ENCODE results near the gene FA2H. TPM values are rescaled to one million over a fixed set of nuclear protein-coding genes. Genes with fewer than 3 reads are reported as not detected.
"Not testable (repeated sequence)": the region's sequence is repeated elsewhere in the genome, so short reads cannot be mapped to it uniquely, and the experiment has no call there.

The FA2H gene
- total RNA-seq, 1 donor from 2014 or later: 2.5 TPM

- H3K9me3 ChIP-seq: peaks cover 6% of the 10 kb centered on the region
- TF ChIP-seq CTCF (IDR thresholded peaks at IDR 0.05): peak; percentile 18
- no peaks in the 10 kb centered on the region for H3K4me1 ChIP-seq
- no peaks in the 10 kb centered on the region for H3K27me3 ChIP-seq (ENCODE audit: low read depth)
- DNase-seq (no peak), ATAC-seq (no peak)
- H3K4me3 ChIP-seq: no peak overlapping the region
- H3K36me3 ChIP-seq: no peaks in the 10 kb centered on the region
- no peak overlapping the region for H3K27ac ChIP-seq
- intact Hi-C loops (cut with DNase I): no loop called here
These were observed 47.9 kb downstream of the FA2H start for GRCh38 chr16:74726716-74727115.

- H3K4me1 ChIP-seq: no peaks in the 10 kb centered on the region
- H3K4me3 ChIP-seq: no peak overlapping the region
- intact Hi-C loops (cut with DNase I): no loop called here
- H3K9me3 ChIP-seq: peaks cover 6% of the 10 kb centered on the region
- ATAC-seq: no peak
- H3K27me3 ChIP-seq (ENCODE audit: low read depth): no peaks in the 10 kb centered on the region
- H3K27ac ChIP-seq: no peak overlapping the region
- TF ChIP-seq CTCF (IDR thresholded peaks at IDR 0.05): no peak
- no peaks in the 10 kb centered on the region for H3K36me3 ChIP-seq
- no peak for DNase-seq
These were observed 48.8 kb downstream of the FA2H start for GRCh38 chr16:74725651-74726455.

- TF ChIP-seq CTCF (IDR thresholded peaks at IDR 0.05): no peak
- no peak for ATAC-seq
- Histone ChIP-seq H3K36me3 (no peaks in the 10 kb centered on the region), H3K9me3 (peaks cover 6% of the 10 kb centered on the region), H3K4me1 (no peaks in the 10 kb centered on the region), H3K4me3 (no peak overlapping the region), H3K27ac (no peak overlapping the region), H3K27me3 (ENCODE audit: low read depth) (no peaks in the 10 kb centered on the region)
- no peak for DNase-seq
- intact Hi-C loops (cut with DNase I): no loop called here
These were observed 49.6 kb downstream of the FA2H start for GRCh38 chr16:74724820-74725549.

- no peak overlapping the region for H3K4me3 ChIP-seq
- intact Hi-C loops (cut with DNase I): no loop called here
- ATAC-seq (no peak), DNase-seq (no peak)
- no peak for TF ChIP-seq CTCF (IDR thresholded peaks at IDR 0.05)
- H3K27me3 ChIP-seq (ENCODE audit: low read depth): no peaks in the 10 kb centered on the region
- H3K9me3 ChIP-seq: peaks cover 6% of the 10 kb centered on the region
- no peaks in the 10 kb centered on the region for H3K36me3 ChIP-seq
- H3K27ac ChIP-seq: no peak overlapping the region
- H3K4me1 ChIP-seq: no peaks in the 10 kb centered on the region
These were observed 51.4 kb downstream of the FA2H start for GRCh38 chr16:74723256-74723655.

GRCh38 chr16:74722156-74722555 is 52.5 kb downstream of the FA2H start:
- intact Hi-C loops (cut with DNase I); DNase-seq; H3K36me3 ChIP-seq; ATAC-seq; H3K27me3 ChIP-seq (ENCODE audit: low read depth); H3K4me3 ChIP-seq; H3K9me3 ChIP-seq; H3K4me1 ChIP-seq; H3K27ac ChIP-seq: not testable (repeated sequence)

- DNase-seq (no peak), ATAC-seq (no peak)
- H3K27me3 ChIP-seq (ENCODE audit: low read depth): no peaks in the 10 kb centered on the region
- intact Hi-C loops (cut with DNase I): no loop called here
- no peak overlapping the region for H3K4me3 ChIP-seq
- H3K9me3 ChIP-seq: peaks cover under 1% of the 10 kb centered on the region
- no peaks in the 10 kb centered on the region for H3K36me3 ChIP-seq
- H3K4me1 ChIP-seq: no peaks in the 10 kb centered on the region
- no peak for TF ChIP-seq CTCF (IDR thresholded peaks at IDR 0.05)
- H3K27ac ChIP-seq: no peak overlapping the region
These were observed 52.9 kb downstream of the FA2H start for GRCh38 chr16:74721716-74722115.

All from lower lobe of right lung (tissue), 2 donors.